AG20443 (cell line): ENCODE data around the gene LRRC4C.

ENCODE experiments used
- DNase-seq: peaks from one replicate; pipeline ENCODE4 v3.0.0; 2012; ENCODE audit warnings: low spot score, mixed read lengths

Gene LRRC4C

DNA sequence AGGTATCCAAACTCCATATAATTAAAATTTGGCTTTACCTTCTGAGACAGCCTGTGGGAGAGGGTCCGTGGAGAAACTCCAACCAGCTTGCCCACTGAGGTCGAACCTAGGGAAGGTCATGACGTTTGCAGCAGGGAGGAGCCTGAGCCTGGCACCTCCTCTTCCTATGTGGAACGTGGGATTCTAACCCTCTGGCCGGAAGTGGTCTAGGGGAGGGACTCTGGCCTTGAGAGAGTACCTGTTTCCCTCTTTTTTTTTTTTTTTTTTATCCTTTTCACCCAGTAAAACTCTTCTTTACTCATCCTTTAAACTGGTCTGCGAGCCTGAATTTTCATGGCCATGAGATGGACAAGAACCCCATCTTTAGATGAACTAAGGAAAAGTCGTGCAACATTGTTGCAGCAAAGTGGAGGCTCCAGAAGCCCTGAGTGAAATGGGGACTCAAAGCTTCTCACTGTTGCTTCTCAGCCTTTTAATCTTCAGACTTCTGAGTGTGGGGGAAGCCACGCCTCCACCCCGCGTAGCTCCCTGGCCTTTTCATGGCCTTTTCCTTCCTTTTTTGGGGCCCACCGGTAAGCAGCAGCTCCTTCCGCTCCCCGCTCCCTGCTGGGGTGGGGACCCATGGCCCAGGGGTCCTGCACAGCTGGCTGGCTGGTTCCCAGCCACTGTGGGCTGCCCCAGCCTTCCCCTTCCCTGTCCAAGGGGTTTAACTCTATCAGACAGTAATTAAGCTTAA is 1359.9 kb downstream of the LRRC4C start:
- DNase-seq, result no peak

DNA sequence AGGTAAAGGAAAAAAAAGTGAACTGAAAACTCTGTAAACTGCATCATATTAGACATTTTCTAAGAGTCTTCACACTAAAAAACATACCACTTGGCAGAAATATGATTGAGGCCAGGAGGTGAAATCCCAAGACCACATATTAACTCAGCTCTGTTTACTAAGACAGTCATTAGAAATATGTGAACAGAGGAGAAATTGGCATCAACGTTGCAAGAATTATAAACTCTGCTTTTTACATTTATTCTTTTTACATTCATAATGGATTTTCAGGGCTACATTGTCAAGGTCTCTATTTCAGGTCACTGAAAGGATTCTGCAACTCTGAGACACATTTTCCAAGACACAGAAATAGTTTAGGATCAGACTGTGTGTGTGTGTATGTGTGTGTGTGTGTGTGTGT is 1364.0 kb downstream of the LRRC4C start:
- DNase-seq, result no peak

DNA sequence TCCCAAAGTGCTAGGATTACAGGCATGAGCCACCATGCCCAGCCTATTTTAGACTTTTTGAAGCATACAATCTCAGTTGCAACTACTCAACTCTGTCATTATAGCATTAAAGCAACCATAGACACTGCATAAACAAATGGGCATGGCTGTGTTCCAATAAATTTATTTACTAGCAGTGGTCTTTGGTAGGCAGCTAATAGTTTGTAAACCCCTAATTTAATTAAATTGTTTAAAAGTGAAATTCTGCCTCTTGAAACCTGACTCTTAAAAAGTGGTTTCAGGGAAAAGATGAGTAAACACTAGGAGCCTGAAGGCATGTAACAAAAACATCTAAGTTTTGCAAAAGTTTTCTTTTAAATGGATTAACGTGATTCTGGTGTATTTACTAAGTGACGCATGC is 1364.5 kb downstream of the LRRC4C start:
- no peak for DNase-seq

GRCh38 chr11:40080434-40080833 is 1379.0 kb downstream of the LRRC4C start:
- DNase-seq, result no peak
